C4-2B (cell line): ENCODE measurements around the gene PRDM1.

Experiments used
- H3K27ac ChIP-seq: fragments of 450-650 bp; 2 replicates; pipeline ENCODE4 v1.5.1; 2017
- CTCF ChIP-seq: fragments of 450-650 bp; conservative IDR thresholded peaks from 2 replicates; pipeline ENCODE4 v1.5.1; 2017; ENCODE audit warnings: mild to moderate bottlenecking
- ZFX ChIP-seq: fragments of 450-650 bp; IDR thresholded peaks from 2 replicates; pipeline ENCODE4 v1.6.1; 2017

Gene PRDM1

GRCh38 chr6:106102967-106103727, 17.0 kb downstream of the PRDM1 start:
- no peak for TF ChIP-seq ZFX
- no peak for TF ChIP-seq CTCF
- H3K27ac ChIP-seq, result no peak overlapping the region

- TF ChIP-seq CTCF (no peak), ZFX (no peak)
- no peak overlapping the region for H3K27ac ChIP-seq
Observed at GRCh38 chr6:106103728-106104109, 17.6 kb downstream of the PRDM1 start.

DNA sequence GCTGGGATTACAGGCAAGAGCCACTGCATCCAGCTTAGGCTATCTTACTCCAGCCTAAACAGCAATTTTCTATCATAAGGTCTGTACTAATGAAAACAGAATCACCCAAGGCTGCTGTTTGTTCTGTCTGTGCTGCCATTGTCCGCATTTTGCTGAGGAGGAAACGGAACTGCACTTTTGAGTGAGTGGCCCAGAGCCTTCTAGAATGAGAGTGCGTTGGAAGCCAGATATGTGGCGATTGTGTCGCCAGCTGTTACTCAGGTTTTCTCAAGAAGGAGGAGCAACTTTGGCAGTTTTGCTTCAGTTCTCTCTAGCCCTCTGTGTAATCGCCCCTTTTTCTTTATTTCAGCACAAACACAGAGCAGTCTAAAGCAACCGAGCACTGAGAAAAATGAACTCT, 18.3 kb downstream of the PRDM1 start:
- TF ChIP-seq ZFX, result no peak
- TF ChIP-seq CTCF, result no peak
- H3K27ac ChIP-seq, result no peak overlapping the region

DNA sequence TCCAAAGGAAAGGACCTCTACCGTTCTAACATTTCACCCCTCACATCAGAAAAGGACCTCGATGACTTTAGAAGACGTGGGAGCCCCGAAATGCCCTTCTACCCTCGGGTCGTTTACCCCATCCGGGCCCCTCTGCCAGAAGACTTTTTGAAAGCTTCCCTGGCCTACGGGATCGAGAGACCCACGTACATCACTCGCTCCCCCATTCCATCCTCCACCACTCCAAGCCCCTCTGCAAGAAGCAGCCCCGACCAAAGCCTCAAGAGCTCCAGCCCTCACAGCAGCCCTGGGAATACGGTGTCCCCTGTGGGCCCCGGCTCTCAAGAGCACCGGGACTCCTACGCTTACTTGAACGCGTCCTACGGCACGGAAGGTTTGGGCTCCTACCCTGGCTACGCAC, 18.8 kb downstream of the PRDM1 start:
- H3K27ac ChIP-seq, result no peak overlapping the region
- TF ChIP-seq CTCF (no peak), ZFX (no peak)

DNA sequence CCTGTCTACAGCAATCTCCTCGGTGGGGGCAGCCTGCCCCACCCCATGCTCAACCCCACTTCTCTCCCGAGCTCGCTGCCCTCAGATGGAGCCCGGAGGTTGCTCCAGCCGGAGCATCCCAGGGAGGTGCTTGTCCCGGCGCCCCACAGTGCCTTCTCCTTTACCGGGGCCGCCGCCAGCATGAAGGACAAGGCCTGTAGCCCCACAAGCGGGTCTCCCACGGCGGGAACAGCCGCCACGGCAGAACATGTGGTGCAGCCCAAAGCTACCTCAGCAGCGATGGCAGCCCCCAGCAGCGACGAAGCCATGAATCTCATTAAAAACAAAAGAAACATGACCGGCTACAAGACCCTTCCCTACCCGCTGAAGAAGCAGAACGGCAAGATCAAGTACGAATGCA, 19.4 kb downstream of the PRDM1 start:
- no peak overlapping the region for H3K27ac ChIP-seq
- no peak for TF ChIP-seq ZFX
- no peak for TF ChIP-seq CTCF

DNA sequence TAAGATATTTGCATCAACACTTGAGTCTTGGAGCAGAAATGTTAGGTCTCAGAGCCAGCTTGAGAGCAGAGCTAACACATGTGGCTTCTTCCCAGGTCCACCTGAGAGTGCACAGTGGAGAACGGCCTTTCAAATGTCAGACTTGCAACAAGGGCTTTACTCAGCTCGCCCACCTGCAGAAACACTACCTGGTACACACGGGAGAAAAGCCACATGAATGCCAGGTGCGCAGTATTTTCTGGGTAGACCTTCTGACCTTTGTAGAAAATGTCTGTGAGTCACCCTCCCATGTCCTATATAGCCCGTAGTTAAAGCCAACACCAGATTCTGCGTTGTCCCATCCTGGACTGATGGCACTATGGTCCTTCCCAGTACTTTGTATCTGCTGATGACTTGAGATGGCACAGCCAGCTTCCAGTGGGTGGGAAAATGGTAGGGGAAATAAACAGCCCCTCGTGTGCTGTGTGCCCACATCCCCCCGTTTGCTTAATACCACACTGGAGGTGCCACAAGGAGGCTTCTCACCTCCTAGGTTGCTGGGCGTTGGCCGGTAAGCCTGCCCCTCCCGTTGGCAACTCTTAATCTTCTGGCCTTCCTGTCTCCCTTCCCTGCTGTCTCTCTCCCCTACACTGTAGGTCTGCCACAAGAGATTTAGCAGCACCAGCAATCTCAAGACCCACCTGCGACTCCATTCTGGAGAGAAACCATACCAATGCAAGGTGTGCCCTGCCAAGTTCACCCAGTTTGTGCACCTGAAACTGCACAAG, 20.3 kb downstream of the PRDM1 start:
- TF ChIP-seq CTCF (no peak), ZFX (no peak)
- no peak overlapping the region for H3K27ac ChIP-seq

DNA sequence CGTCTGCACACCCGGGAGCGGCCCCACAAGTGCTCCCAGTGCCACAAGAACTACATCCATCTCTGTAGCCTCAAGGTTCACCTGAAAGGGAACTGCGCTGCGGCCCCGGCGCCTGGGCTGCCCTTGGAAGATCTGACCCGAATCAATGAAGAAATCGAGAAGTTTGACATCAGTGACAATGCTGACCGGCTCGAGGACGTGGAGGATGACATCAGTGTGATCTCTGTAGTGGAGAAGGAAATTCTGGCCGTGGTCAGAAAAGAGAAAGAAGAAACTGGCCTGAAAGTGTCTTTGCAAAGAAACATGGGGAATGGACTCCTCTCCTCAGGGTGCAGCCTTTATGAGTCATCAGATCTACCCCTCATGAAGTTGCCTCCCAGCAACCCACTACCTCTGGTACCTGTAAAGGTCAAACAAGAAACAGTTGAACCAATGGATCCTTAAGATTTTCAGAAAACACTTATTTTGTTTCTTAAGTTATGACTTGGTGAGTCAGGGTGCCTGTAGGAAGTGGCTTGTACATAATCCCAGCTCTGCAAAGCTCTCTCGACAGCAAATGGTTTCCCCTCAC, 21.0 kb downstream of the PRDM1 start:
- TF ChIP-seq ZFX (no peak), CTCF (no peak)
- H3K27ac ChIP-seq, result no peak overlapping the region
